Measurements from ENCODE around the gene NR5A2. TPM values are rescaled to one million over a fixed set of nuclear protein-coding genes. Genes with fewer than 3 reads are reported as not detected.

Gene NR5A2
- total and polyA plus RNA-seq, 2 donors = 1.6 to 9.0 TPM

DNA sequence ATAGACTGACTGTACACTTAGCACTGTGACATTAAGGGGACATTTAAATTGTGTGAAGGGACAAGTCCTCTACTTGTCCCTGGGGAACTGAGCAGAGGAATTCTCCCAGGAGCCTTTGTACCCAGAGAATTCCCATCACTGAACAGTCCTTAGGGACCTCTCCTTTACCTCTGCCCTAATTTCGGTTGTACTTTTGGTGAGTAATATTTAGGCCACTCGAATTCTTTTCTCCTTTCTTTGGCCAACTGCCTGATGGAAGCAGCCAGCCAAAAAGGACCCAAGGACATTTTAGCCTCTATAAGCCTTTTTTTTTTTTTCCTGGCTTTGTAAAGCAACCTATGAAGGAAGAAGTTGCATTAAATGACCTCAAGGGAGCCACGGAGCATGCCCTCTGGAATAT is 71.5 kb downstream of the NR5A2 start:
- H3K4me1 ChIP-seq (ENCODE audit: insufficient read depth) = no peaks in the 10 kb centered on the region
- H3K4me3 ChIP-seq (ENCODE audit: low read depth, low read length) = no peak overlapping the region
- no peaks in the 10 kb centered on the region for H3K36me3 ChIP-seq (ENCODE audit: insufficient read depth)
- H3K27ac ChIP-seq (ENCODE audit: low read depth) = no peak overlapping the region
- WGBS = 65% methylated on average over 3 of the region's 3 CpGs
- no peak for DNase-seq (ENCODE audit: extremely low spot score)

- WGBS = 11% methylated on average over 1 of the region's 1 CpG
- no peak overlapping the region for H3K4me3 ChIP-seq (ENCODE audit: low read depth, low read length)
- no peaks in the 10 kb centered on the region for H3K4me1 ChIP-seq (ENCODE audit: insufficient read depth)
- H3K27ac ChIP-seq (ENCODE audit: low read depth) = no peak overlapping the region
- no peak for DNase-seq (ENCODE audit: extremely low spot score)
- no peaks in the 10 kb centered on the region for H3K36me3 ChIP-seq (ENCODE audit: insufficient read depth)
Observed at GRCh38 chr1:200103966-200104583, 76.6 kb downstream of the NR5A2 start.

GRCh38 chr1:200107004-200107470 is 79.5 kb downstream of the NR5A2 start:
- DNase-seq (ENCODE audit: extremely low spot score) = no peak
- WGBS = 57% methylated on average over 8 of the region's 8 CpGs
- Histone ChIP-seq H3K36me3 (ENCODE audit: insufficient read depth) (no peaks in the 10 kb centered on the region), H3K27ac (ENCODE audit: low read depth) (no peak overlapping the region), H3K4me1 (ENCODE audit: insufficient read depth) (no peaks in the 10 kb centered on the region), H3K4me3 (ENCODE audit: low read depth, low read length) (no peak overlapping the region)

DNA sequence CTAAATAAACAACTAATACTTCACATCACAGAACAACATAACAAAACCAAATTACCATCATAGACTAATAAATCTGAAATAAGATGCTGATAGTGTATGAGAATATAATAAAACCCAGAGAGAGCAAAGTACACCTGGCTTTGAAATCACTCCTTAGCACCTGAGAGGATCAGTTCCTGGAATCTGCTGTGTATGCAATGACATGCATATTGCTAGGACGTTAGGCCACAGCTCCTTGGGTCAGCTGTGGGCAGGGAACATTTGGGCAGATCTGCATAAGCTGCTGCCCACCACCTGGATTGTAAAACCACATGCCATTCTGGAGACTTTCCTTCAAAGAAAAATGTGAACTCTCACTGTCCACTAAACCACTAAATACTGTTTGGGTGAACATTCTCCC is 81.1 kb downstream of the NR5A2 start:
- 0% methylated on average over 1 of the region's 1 CpG for WGBS

DNA sequence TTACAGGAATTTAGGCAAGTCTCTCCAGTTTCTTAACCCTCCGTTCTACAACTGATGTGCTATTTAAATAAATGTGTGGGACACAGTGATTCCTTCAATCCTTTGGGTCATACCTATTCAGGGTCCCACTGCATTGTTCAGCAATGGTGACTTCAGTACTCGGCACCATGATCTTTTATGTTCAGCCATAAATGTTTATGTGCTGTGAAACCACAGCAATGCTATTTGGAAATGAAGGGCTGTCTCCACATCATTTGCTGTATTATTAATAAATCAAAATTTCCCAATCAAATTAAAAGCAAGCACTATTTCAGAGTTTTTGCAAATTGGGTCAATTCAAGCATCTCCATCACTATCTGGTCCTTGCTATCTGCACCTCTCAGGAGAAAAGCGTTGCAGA is 84.8 kb downstream of the NR5A2 start:
- Histone ChIP-seq H3K4me3 (ENCODE audit: low read depth, low read length) (no peak overlapping the region), H3K4me1 (ENCODE audit: insufficient read depth) (no peaks in the 10 kb centered on the region), H3K36me3 (ENCODE audit: insufficient read depth) (no peaks in the 10 kb centered on the region), H3K27ac (ENCODE audit: low read depth) (no peak overlapping the region)
- WGBS = 86% methylated on average over 3 of the region's 3 CpGs
- no peak for DNase-seq (ENCODE audit: extremely low spot score)

More for the DNA sequence above, 81.1 kb downstream of the NR5A2 start:
- Histone ChIP-seq H3K36me3 (ENCODE audit: insufficient read depth) (no peaks in the 10 kb centered on the region), H3K4me1 (ENCODE audit: insufficient read depth) (no peaks in the 10 kb centered on the region), H3K4me3 (ENCODE audit: low read depth, low read length) (no peak overlapping the region), H3K27ac (ENCODE audit: low read depth) (no peak overlapping the region)
- no peak for DNase-seq (ENCODE audit: extremely low spot score)

DNA sequence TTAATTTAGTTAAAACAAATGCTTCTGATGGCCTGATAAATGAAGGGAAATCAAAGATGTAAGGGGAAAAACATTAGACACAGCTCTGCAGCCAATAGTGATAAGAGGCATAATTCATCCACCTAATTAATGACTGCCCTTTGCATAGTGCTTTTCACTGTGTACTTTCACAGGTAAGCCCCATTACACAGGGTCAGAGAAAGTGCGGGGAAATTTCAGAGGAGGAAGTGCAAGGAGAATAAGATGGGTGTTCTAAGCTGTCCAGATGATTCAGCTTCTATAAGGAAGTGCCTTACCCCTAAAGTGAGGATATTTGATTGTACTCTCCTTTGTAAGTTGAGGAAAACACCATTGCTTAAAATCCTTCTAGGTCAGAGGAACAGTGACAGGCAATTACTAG is 88.0 kb downstream of the NR5A2 start:
- 80% methylated on average over 1 of the region's 1 CpG for WGBS
- H3K27ac ChIP-seq (ENCODE audit: low read depth) = no peak overlapping the region

DNA sequence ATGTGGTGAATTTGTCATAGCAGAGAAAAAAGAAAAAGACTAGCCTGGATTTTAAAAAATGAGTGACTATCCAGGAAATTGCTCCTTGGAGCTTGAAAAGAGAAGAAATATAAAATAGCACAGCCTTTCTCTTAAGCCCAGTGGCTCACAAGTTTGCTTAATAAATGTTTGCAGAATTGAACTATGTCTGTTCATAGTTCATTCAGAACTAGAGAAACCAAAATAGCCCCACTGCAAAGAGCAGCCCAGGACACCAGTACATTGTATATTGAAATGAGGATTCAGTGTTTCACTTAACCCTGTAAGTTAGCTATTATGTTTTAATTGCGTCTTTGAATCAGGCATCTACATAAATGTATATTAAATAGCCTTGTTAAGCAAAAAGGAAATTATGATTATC is 88.8 kb downstream of the NR5A2 start:
- H3K36me3 ChIP-seq (ENCODE audit: insufficient read depth) = no peaks in the 10 kb centered on the region
- no peak overlapping the region for H3K4me3 ChIP-seq (ENCODE audit: low read depth, low read length)
- 96% methylated on average over 1 of the region's 1 CpG for WGBS
- H3K4me1 ChIP-seq (ENCODE audit: insufficient read depth) = no peaks in the 10 kb centered on the region
- no peak overlapping the region for H3K27ac ChIP-seq (ENCODE audit: low read depth)
- no peak for DNase-seq (ENCODE audit: extremely low spot score)

More for the DNA sequence above, 88.0 kb downstream of the NR5A2 start:
- DNase-seq (ENCODE audit: extremely low spot score) = no peak
- Histone ChIP-seq H3K36me3 (ENCODE audit: insufficient read depth) (no peaks in the 10 kb centered on the region), H3K4me3 (ENCODE audit: low read depth, low read length) (no peak overlapping the region), H3K4me1 (ENCODE audit: insufficient read depth) (no peaks in the 10 kb centered on the region)

DNA sequence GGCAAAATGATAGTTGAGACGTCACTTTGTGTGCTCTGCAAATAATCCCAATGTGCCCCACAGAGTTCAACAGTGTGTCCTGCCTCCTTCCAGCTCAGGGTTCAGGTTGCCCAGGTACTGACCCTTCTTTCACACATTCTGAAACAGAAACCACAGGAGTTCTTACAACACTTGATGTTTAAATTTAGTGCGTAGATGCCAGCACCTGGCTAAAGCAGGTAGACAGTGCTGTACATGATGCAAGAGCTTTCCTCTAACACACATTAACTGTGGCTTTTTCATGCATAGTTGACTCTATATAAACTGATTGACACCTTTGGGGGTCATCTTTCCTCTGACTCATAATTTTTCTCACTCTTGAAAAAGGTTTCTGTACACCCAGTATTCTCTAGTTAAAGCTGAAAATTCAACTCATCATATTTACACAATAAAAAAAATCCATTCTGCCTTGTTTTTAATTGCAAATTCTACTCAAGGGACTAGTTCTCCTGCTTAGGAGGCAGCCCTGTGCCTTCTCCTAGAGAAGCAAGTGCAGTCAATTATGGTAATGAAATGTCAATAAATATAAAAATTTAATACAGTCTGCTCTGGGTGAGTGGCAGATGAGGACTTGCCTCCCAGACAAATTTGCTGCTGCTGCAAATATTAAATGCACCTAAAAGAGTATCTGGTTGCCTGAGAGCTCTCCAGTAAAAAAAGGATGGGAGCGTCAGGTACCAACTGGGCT is 91.4 kb downstream of the NR5A2 start:
- Histone ChIP-seq H3K36me3 (ENCODE audit: insufficient read depth) (no peaks in the 10 kb centered on the region), H3K4me1 (ENCODE audit: insufficient read depth) (no peaks in the 10 kb centered on the region), H3K27ac (ENCODE audit: low read depth) (no peak overlapping the region), H3K4me3 (ENCODE audit: low read depth, low read length) (no peak overlapping the region)
- DNase-seq (ENCODE audit: extremely low spot score) = no peak
- WGBS = 91% methylated on average over 3 of the region's 3 CpGs

DNA sequence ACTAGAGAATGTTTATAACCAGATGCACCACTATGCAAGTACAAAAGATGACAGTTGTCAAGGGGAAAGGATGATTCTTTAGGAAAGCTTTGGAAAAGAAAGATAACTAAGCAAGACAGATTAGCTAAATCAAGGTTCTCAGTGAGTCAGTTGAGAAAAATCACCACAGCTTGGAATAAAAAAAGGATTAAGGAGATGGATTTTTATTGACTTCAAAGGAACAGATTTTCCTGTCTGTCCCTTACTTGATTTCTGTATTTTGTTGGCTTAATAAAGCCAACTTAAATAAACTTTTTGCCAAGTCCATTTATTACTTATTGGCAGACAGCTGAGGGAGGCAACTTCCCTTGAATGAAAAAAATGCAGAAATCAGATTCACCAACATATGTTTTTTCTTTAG is 93.9 kb downstream of the NR5A2 start:
- Histone ChIP-seq H3K36me3 (ENCODE audit: insufficient read depth) (no peaks in the 10 kb centered on the region), H3K4me1 (ENCODE audit: insufficient read depth) (no peaks in the 10 kb centered on the region), H3K27ac (ENCODE audit: low read depth) (no peak overlapping the region), H3K4me3 (ENCODE audit: low read depth, low read length) (no peak overlapping the region)
- DNase-seq (ENCODE audit: extremely low spot score) = no peak

DNA sequence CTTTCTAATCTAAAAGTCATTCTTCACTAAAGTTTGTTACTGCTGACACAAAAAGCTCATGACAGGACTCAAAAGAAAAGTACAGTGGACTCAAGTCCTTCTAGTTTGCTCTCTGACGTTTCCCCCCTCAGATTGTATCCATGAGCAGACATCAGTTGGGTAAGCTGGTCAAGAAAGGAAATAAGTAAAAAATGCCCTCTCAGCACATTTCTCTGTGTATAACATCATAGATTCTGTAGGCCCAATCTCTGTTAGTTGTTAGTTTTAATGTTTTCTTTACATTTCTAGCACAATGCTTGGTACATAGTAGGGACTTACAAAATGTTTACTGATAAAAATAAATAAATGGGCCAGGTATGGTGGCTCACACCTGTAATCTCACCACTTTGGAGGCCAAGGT is 96.8 kb downstream of the NR5A2 start:
- Histone ChIP-seq H3K4me3 (ENCODE audit: low read depth, low read length) (no peak overlapping the region), H3K36me3 (ENCODE audit: insufficient read depth) (no peaks in the 10 kb centered on the region), H3K4me1 (ENCODE audit: insufficient read depth) (no peaks in the 10 kb centered on the region), H3K27ac (ENCODE audit: low read depth) (no peak overlapping the region)
- WGBS = 65% methylated on average over 1 of the region's 1 CpG
- no peak for DNase-seq (ENCODE audit: extremely low spot score)

GRCh38 chr1:200128081-200128480 is 100.6 kb downstream of the NR5A2 start:
- Histone ChIP-seq H3K4me1 (ENCODE audit: insufficient read depth) (no peaks in the 10 kb centered on the region), H3K36me3 (ENCODE audit: insufficient read depth) (no peaks in the 10 kb centered on the region), H3K4me3 (ENCODE audit: low read depth, low read length) (no peak overlapping the region), H3K27ac (ENCODE audit: low read depth) (no peak overlapping the region)
- no peak for DNase-seq (ENCODE audit: extremely low spot score)
- 70% methylated on average over 7 of the region's 7 CpGs for WGBS

DNA sequence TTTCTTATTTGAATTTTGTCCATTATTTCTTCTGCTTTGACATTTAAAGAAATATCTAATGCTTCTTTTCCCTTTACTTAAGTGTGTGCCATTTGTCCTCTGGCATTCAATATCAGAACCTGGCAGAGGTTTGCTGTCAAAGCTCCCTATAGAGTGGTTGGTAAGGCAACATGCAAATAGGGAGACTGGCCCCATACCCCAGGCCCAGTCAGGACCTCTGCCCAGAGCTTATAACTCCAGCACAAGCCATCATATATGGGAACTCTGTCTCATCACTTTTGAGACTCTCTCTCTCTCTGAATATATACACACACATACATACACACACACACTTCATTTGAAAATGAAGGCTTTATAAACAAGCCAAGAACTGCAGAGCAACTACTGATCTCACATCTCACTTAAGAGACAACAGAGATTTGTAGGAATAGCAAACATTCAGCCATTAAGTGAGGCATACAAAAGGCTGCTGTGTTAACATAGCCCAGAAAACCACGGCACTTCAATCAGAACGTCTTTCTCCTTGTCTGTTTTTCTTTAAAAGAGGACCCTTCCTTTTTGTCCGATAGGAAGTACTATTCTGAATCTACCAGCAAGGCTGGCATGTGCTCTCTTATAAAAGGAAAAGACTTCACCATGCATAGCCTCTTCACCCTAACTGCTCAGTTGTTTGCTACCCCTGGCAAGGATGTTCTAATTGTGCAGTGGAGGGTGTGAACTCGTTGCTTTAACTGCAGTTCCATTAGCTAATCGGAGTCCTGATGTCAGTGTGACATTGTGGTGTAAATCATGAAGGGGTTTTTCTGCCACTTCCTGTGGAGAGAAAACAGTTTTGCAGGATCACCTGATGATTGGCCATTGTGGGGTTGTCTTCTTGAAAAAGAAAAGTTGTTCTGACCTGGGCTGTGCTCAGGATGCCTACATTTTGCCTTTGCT is 101.7 kb downstream of the NR5A2 start:
- no peaks in the 10 kb centered on the region for H3K36me3 ChIP-seq (ENCODE audit: insufficient read depth)
- no peak overlapping the region for H3K4me3 ChIP-seq (ENCODE audit: low read depth, low read length)
- no peak for DNase-seq (ENCODE audit: extremely low spot score)
- H3K4me1 ChIP-seq (ENCODE audit: insufficient read depth) = no peaks in the 10 kb centered on the region
- H3K27ac ChIP-seq (ENCODE audit: low read depth) = no peak overlapping the region
- WGBS = 21% methylated on average over 5 of the region's 5 CpGs

GRCh38 chr1:200130552-200130951 is 103.0 kb downstream of the NR5A2 start:
- DNase-seq (ENCODE audit: extremely low spot score) = no peak
- no peak overlapping the region for H3K4me3 ChIP-seq (ENCODE audit: low read depth, low read length)
- H3K27ac ChIP-seq (ENCODE audit: low read depth) = no peak overlapping the region
- no peaks in the 10 kb centered on the region for H3K36me3 ChIP-seq (ENCODE audit: insufficient read depth)
- H3K4me1 ChIP-seq (ENCODE audit: insufficient read depth) = no peaks in the 10 kb centered on the region
- WGBS = 73% methylated on average over 1 of the region's 1 CpG
